ENCODE measurements around the gene DDX47. TPM values are rescaled to one million over a fixed set of nuclear protein-coding genes. Genes with fewer than 3 reads are reported as not detected.

The DDX47 gene
- total and polyA plus RNA-seq, 10 of the 15 experiments (the other 5 are each of a cell fraction or from before 2014, with no cell fraction given) = 84.8 to 266 (median 120) TPM

GRCh38 chr12:12872934-12873275 is 59.8 kb downstream of the DDX47 start (continued):
- TF ChIP-seq, protein P1, sequence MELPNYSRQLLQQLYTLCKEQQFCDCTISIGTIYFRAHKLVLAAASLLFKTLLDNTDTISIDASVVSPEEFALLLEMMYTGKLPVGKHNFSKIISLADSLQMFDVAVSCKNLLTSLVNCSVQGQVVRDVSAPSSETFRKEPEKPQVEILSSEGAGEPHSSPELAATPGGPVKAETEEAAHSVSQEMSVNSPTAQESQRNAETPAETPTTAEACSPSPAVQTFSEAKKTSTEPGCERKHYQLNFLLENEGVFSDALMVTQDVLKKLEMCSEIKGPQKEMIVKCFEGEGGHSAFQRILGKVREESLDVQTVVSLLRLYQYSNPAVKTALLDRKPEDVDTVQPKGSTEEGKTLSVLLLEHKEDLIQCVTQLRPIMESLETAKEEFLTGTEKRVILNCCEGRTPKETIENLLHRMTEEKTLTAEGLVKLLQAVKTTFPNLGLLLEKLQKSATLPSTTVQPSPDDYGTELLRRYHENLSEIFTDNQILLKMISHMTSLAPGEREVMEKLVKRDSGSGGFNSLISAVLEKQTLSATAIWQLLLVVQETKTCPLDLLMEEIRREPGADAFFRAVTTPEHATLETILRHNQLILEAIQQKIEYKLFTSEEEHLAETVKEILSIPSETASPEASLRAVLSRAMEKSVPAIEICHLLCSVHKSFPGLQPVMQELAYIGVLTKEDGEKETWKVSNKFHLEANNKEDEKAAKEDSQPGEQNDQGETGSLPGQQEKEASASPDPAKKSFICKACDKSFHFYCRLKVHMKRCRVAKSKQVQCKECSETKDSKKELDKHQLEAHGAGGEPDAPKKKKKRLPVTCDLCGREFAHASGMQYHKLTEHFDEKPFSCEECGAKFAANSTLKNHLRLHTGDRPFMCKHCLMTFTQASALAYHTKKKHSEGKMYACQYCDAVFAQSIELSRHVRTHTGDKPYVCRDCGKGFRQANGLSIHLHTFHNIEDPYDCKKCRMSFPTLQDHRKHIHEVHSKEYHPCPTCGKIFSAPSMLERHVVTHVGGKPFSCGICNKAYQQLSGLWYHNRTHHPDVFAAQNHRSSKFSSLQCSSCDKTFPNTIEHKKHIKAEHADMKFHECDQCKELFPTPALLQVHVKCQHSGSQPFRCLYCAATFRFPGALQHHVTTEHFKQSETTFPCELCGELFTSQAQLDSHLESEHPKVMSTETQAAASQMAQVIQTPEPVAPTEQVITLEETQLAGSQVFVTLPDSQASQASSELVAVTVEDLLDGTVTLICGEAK (IDR thresholded peaks at IDR 0.05; ENCODE audit: borderline replicate concordance) = no peak
- TF ChIP-seq CBFB (IDR thresholded peaks at IDR 0.05; ENCODE audit: low read depth) (no peak), FOXM1 (IDR thresholded peaks at IDR 0.05; ENCODE audit: low read depth, low read length) (no peak), SIX5 (IDR thresholded peaks at IDR 0.05; ENCODE audit: low read depth, low read length, severe bottlenecking) (no peak), HDAC6 (IDR thresholded peaks at IDR 0.05; ENCODE audit: unreplicated experiment) (no peak), ETV6 (conservative IDR thresholded peaks at IDR 0.05 in 1 of 2, IDR thresholded peaks at IDR 0.05 in 1 of 2; ENCODE audit: borderline replicate concordance in 1 of 2, low read depth in 1 of 2) (no peak), MXI1 (IDR thresholded peaks at IDR 0.05; ENCODE audit: low read depth, low read length) (no peak), CEBPB (IDR thresholded peaks at IDR 0.05; ENCODE audit: borderline replicate concordance in 1 of 2, low read depth in 2 of 2, low read length in 2 of 2) (no peak), STAT3 (IDR thresholded peaks at IDR 0.05; ENCODE audit: low read depth, low read length) (no peak), TCF12 (IDR thresholded peaks at IDR 0.05; ENCODE audit: low read depth, low read length) (no peak)

Measured in GM12878 (cell line).